ENCODE results near the gene CABLES2. TPM values are rescaled to one million over a fixed set of nuclear protein-coding genes. Genes with fewer than 3 reads are reported as not detected.

The CABLES2 gene
- total and polyA plus RNA-seq, 3 donors from 2014 or later, result 51.0 to 83.0 (median 58.6) TPM

DNA sequence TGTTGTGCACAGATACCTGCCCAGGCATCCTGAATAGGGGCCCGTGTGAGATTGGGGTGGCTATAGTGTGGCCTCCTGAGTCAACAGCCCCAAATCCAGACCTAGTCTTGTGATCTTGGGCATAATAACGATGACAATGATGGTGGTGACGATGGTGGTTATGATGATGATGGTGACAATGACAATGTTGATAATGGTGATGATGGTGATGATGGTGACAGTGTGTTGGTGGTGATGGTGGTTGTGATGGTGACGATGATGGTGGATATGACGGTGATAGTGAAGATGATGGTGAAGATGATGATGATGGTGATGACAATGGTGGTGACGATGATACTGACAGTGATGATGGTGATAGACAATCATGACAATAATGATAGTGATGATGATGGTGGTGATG, 25.2 kb downstream of the CABLES2 start:
- H3K4me1 ChIP-seq, result peaks cover 51% of the 10 kb centered on the region
- no peaks in the 10 kb centered on the region for H3K36me3 ChIP-seq (ENCODE audit: low read depth, missing control alignments)
- no peak for DNase-seq
- WGBS, 2 donors, result 92 to 97% methylated on average over 6 of the region's 6 CpGs
- intact Hi-C loops (cut with DNase I; ENCODE audit: low total_unique reads), result loop anchor here (5.0 kb wide), 1 partner anchor 80 kb away; the partner anchor contains the start of gene ADRM1
- TF ChIP-seq CTCF (IDR thresholded peaks at IDR 0.05) (no peak), POLR2A (IDR thresholded peaks at IDR 0.05) (no peak)
- no peaks in the 10 kb centered on the region for H3K27me3 ChIP-seq
- H3K4me3 ChIP-seq, result no peak overlapping the region
- H3K9me3 ChIP-seq, result no peaks in the 10 kb centered on the region
- peak overlapping the region; percentile 13 to 71 for H3K27ac ChIP-seq

GRCh38 chr20:62381202-62381797, 25.8 kb downstream of the CABLES2 start:
- H3K4me1 ChIP-seq, result peaks cover 56% of the 10 kb centered on the region
- no peak overlapping the region for H3K4me3 ChIP-seq
- peak; percentile 80 for DNase-seq
- whole genome bisulfite sequencing, 2 donors, result 50 to 58% methylated on average over 7 to 16 of the region's 16 CpGs
- H3K27ac ChIP-seq, result peak overlapping the region; percentile 13 to 71
- no peak for TF ChIP-seq CTCF (IDR thresholded peaks at IDR 0.05)
- no peak for TF ChIP-seq POLR2A (IDR thresholded peaks at IDR 0.05)
- H3K27me3 ChIP-seq, result no peaks in the 10 kb centered on the region
- H3K36me3 ChIP-seq (ENCODE audit: low read depth, missing control alignments), result no peaks in the 10 kb centered on the region
- no peaks in the 10 kb centered on the region for H3K9me3 ChIP-seq
- intact Hi-C loops (cut with DNase I; ENCODE audit: low total_unique reads), result loop anchor here (5.0 kb wide), 1 partner anchor 79 kb away; the partner anchor contains the start of gene ADRM1

DNA sequence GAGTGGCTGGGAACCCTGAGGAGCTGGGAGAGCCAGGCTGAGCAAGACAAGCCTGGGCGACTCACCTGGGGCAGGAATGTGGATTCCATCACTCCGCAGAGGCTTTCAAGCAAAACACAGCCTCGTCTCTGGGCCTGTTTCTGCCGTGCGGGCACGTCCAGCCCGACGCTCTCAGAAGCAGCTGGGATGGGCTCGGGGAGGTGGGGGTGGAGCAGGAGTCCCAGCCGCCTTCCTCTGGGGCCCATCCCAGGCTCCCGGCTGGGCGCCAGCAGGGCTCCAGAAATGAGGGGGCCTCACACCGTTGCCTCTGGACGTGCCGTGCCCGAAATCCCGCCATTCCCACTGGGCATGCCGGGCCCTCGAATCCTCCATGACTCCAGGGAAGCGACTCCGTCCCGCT, 28.9 kb downstream of the CABLES2 start:
- intact Hi-C loops (cut with DNase I; ENCODE audit: low total_unique reads), result no loop called here
- H3K4me3 ChIP-seq, result no peak overlapping the region
- H3K27me3 ChIP-seq, result no peaks in the 10 kb centered on the region
- H3K9me3 ChIP-seq, result no peaks in the 10 kb centered on the region
- 76% methylated on average over 22 of the region's 22 CpGs; no CpG with 5 or more reads in 1 of the 2 donors for WGBS, 2 donors
- no peak for TF ChIP-seq CTCF (IDR thresholded peaks at IDR 0.05)
- no peak for TF ChIP-seq POLR2A (IDR thresholded peaks at IDR 0.05)
- H3K36me3 ChIP-seq (ENCODE audit: low read depth, missing control alignments), result no peaks in the 10 kb centered on the region
- H3K27ac ChIP-seq, result no peak overlapping the region
- peaks cover 69% of the 10 kb centered on the region for H3K4me1 ChIP-seq
- no peak for DNase-seq

- WGBS, 2 donors, result 46 to 57% methylated on average over 1 to 14 of the region's 15 CpGs
- DNase-seq, result peak; percentile 74
- Histone ChIP-seq H3K4me1 (peaks cover 69% of the 10 kb centered on the region), H3K4me3 (no peak overlapping the region), H3K9me3 (no peaks in the 10 kb centered on the region), H3K27ac (no peak overlapping the region), H3K36me3 (ENCODE audit: low read depth, missing control alignments) (no peaks in the 10 kb centered on the region), H3K27me3 (no peaks in the 10 kb centered on the region)
- intact Hi-C loops (cut with DNase I; ENCODE audit: low total_unique reads), result no loop called here
- TF ChIP-seq POLR2A (IDR thresholded peaks at IDR 0.05) (no peak), CTCF (IDR thresholded peaks at IDR 0.05) (no peak)
Measured at GRCh38 chr20:62377615-62378178, 29.4 kb downstream of the CABLES2 start.

DNA sequence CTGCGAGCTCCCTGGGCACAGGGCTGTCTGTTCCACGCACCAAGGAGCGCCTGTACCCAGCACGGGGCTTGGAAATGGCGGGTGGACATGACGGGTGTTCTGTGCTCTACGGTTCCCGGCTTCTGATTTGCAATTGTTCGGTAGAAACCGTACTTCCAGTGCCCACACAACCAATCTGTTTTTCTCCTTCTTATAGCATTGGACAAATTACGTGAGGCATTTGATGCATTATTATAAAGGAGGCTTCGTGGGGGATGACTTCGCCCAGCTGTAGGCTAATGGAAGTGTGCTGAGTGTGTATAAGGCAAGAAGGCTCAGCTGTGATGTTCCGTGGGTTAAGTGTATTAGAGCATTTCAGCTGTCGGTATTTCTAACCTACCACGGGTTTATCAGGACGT, 30.0 kb downstream of the CABLES2 start:
- intact Hi-C loops (cut with DNase I; ENCODE audit: low total_unique reads), result no loop called here
- TF ChIP-seq POLR2A (IDR thresholded peaks at IDR 0.05), result no peak
- no peak for TF ChIP-seq CTCF (IDR thresholded peaks at IDR 0.05)
- no peaks in the 10 kb centered on the region for H3K27me3 ChIP-seq

More for the DNA sequence above, 30.0 kb downstream of the CABLES2 start:
- WGBS, 2 donors, result 84 to 87% methylated on average over 17 of the region's 17 CpGs
- no peaks in the 10 kb centered on the region for H3K36me3 ChIP-seq (ENCODE audit: low read depth, missing control alignments)
- H3K4me3 ChIP-seq, result no peak overlapping the region
- no peaks in the 10 kb centered on the region for H3K9me3 ChIP-seq
- no peak for DNase-seq
- H3K4me1 ChIP-seq, result peaks cover 68% of the 10 kb centered on the region
- H3K27ac ChIP-seq, result peak overlapping the region; percentile 32 to 68

All from testis (tissue), 3 donors.